ENCODE data around the gene SLC2A2.

SLC2A2 gene

DNA sequence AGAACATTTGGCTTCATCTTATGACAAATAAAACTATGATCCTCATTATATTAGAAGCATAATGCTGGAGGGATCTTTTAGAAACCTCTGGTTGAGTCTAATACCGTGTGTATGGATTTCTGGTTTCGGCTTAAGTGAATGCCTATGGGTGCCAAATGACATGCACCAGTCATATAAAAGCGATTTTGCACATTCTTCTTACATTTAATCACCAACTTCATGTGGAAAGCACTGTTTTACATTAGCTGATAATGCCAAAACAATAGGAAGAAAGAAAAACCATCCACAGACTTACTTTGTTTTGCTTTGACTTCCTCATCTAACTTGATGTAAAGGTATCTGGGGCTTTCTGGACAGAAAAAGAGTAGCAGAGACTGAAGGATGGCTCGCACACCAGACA lies 20.9 kb downstream of the SLC2A2 start:
- in situ Hi-C loops (cut with MboI; ENCODE audit: low sequenced_read_pairs, unreplicated experiment): no loop called here
- no peak for DNase-seq (ENCODE audit: low spot score)
- TF ChIP-seq, protein P1, sequence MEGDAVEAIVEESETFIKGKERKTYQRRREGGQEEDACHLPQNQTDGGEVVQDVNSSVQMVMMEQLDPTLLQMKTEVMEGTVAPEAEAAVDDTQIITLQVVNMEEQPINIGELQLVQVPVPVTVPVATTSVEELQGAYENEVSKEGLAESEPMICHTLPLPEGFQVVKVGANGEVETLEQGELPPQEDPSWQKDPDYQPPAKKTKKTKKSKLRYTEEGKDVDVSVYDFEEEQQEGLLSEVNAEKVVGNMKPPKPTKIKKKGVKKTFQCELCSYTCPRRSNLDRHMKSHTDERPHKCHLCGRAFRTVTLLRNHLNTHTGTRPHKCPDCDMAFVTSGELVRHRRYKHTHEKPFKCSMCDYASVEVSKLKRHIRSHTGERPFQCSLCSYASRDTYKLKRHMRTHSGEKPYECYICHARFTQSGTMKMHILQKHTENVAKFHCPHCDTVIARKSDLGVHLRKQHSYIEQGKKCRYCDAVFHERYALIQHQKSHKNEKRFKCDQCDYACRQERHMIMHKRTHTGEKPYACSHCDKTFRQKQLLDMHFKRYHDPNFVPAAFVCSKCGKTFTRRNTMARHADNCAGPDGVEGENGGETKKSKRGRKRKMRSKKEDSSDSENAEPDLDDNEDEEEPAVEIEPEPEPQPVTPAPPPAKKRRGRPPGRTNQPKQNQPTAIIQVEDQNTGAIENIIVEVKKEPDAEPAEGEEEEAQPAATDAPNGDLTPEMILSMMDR (IDR thresholded peaks at IDR 0.05; ENCODE audit: borderline replicate concordance, control extremely low read depth, extremely low read depth, insufficient read depth, missing control alignments): no peak

DNA sequence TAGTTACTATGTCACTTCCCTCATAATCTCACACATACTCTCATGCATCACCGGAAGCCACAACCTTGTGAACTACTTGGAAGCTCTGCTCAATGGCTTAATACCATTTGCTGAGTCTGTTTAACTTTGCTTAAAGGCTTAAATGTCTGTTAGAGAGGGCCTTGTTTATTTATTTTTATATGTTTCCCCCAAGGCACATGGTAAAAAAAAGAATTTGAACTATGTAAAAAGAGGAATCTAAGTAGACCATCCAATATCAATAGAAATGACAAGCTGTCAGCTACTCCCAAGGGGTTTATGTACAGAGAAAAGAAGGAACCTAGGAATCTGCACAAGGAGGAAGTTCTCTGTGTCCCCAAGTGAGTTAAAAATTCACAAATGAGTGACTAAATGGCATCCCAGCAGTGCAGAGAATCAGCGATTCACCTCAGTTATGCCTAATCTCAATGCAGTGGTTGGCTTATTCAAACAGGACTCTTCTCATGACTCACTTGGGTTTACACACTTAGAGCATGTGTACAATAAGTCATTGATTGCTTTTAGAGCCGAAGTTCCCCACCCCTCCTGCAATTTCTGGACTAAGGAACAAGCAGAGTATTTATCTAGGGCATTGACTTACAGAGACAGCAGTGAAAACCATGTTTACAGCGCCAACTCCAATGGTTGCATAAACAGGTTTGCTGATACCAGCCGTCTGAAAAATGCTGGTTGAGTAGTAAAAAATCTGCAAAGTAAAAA lies 24.4 kb downstream of the SLC2A2 start:
- in situ Hi-C loops (cut with MboI; ENCODE audit: low sequenced_read_pairs, unreplicated experiment): no loop called here
- no peak for DNase-seq (ENCODE audit: low spot score)
- TF ChIP-seq, protein P1 (IDR thresholded peaks at IDR 0.05; ENCODE audit: borderline replicate concordance, control extremely low read depth, extremely low read depth, insufficient read depth, missing control alignments): no peak

DNA sequence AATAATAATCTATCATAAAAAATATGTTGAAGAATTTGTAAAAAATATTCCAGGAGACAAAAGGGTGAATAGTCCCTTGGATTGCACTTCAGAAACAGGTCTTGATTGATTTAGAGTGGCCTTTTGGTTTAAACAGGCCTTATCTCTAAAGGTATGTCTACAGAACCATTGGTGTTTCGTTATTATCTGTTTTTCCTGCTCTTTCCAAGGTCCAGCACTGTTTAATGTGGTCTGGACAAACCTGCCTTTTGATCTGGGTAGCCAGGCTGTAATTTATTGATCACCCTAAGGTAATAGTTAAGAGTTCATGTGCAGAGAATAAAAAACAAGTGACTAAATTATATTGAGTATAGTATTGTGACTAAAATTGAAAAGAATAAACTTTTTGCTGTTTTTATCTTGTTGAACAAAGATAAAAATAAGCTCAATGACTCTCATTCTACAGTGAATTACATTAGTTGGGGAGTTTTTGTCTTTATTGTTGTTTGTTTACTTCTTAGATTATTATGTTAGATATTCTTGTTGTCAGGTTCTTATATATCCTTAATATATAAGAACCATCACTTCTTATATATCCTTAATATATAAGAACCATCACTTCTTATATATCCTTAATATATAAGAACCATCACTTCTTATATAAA lies 25.1 kb downstream of the SLC2A2 start:
- in situ Hi-C loops (cut with MboI; ENCODE audit: low sequenced_read_pairs, unreplicated experiment): no loop called here
- no peak for DNase-seq (ENCODE audit: low spot score)
- TF ChIP-seq, protein P1 (IDR thresholded peaks at IDR 0.05; ENCODE audit: borderline replicate concordance, control extremely low read depth, extremely low read depth, insufficient read depth, missing control alignments): no peak

DNA sequence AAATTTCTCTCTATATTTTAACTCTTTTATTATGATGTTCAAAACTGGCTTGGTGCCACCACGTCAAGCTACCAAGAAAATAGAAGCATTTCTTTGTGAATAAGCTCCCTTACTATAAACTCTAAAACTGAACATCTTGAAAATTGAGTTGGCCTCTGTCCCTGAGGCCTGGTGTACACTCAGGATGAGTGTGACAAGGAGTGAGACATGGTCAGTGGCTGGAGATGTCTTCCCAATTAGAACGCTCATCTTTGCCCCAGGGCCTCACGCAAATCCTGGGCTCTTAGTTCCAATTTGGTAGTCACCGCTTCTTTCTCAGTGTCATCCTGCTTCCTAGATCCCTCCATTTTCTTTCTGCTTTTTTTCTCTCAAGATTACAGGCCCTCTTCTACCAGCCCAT lies 26.2 kb downstream of the SLC2A2 start:
- DNase-seq (ENCODE audit: low spot score): no peak
- TF ChIP-seq, protein P1 (IDR thresholded peaks at IDR 0.05; ENCODE audit: borderline replicate concordance, control extremely low read depth, extremely low read depth, insufficient read depth, missing control alignments): no peak
- in situ Hi-C loops (cut with MboI; ENCODE audit: low sequenced_read_pairs, unreplicated experiment): no loop called here

DNA sequence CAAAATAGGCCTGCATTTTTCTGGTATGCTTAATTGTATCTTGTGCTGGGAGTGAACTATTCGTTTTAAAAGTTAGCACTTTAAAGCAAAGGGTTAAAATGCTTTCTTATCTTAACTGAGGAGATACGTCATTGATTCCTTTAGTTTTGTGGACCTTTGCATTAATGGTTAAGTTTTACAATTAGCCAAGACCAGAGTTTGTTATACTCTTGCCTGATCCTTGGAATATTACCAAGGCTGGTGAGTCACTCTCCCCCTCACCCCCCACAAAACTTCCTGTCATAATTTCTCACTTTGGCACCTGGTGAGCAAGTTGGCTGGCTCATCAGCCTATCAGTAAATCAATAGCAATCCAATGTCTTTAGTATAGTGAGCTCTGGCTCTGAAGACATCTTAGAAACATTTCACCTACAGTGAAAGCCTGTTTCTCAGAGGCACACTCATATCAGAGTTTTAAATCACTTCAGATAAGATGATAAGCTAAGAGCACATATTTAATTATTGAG lies 26.7 kb downstream of the SLC2A2 start:
- TF ChIP-seq, protein P1 (IDR thresholded peaks at IDR 0.05; ENCODE audit: borderline replicate concordance, control extremely low read depth, extremely low read depth, insufficient read depth, missing control alignments): no peak
- in situ Hi-C loops (cut with MboI; ENCODE audit: low sequenced_read_pairs, unreplicated experiment): no loop called here
- no peak for DNase-seq (ENCODE audit: low spot score)

DNA sequence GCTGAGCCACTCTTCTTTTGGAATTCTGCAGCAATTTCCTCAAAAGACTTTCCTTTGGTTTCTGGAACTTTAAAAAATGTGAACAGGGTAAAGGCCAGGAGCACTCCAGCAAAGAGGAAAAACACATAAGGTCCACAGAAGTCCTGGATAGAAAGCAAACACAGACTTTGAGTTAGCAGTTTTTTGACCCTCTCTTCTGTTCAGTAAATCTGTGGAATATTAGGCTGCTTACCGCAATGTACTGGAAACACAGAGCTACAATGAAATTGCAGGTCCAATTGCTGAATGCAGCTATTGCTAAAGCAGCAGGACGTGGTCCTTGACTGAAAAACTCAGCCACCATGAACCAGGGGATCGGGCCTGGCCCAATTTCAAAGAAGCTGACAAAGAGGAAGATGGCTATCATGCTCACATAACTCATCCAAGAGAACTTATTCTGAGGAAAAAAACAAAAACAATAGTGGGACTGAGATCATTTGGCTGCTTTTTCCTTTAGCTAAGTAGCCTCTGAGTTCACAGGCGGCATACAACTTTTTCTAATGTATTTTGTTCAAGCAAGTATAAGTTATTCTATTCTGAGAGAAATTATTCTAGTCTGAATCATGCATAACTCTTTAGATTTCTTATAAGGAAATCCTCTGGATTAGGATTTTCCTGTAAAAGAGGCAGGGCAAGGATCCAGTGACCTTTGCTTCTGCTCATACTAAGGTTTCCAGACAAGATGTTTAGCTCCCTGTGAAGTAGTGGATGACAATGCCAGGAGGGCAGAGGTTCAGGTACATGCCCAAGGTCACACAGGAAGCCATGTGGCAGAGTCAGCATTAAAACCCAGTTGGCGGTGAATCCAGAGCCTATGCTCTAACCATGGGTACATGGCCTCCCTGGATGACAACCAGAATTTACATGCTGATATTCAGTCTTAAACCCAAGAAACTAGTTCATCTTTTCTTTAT lies 28.3 kb downstream of the SLC2A2 start:
- TF ChIP-seq, protein P1 (IDR thresholded peaks at IDR 0.05; ENCODE audit: borderline replicate concordance, control extremely low read depth, extremely low read depth, insufficient read depth, missing control alignments): no peak
- in situ Hi-C loops (cut with MboI; ENCODE audit: low sequenced_read_pairs, unreplicated experiment): no loop called here
- no peak for DNase-seq (ENCODE audit: low spot score)

Measured in GM13976 (cell line).